GM08714 (cell line): ENCODE data around the gene SNX24.
A peak's percentile ranks its signal among the peaks of the same experiment; 100 is the strongest.

ENCODE experiments used
- H3K4me3 ChIP-seq: fragments of 200-500 bp; sonication (Bioruptor generic); 2 replicates; pipeline ENCODE4 v1.5.1; 2014; ENCODE audit warnings: mild to moderate bottlenecking, low read length, inconsistent platforms
- ZNF274 ChIP-seq: IDR thresholded peaks from 2 replicates; pipeline ENCODE4 v1.6.1; 2012; ENCODE audit warnings: mild to moderate bottlenecking, low read depth, low read length

SNX24 gene, protein sequence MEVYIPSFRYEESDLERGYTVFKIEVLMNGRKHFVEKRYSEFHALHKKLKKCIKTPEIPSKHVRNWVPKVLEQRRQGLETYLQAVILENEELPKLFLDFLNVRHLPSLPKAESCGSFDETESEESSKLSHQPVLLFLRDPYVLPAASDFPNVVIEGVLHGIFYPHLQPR

DNA sequence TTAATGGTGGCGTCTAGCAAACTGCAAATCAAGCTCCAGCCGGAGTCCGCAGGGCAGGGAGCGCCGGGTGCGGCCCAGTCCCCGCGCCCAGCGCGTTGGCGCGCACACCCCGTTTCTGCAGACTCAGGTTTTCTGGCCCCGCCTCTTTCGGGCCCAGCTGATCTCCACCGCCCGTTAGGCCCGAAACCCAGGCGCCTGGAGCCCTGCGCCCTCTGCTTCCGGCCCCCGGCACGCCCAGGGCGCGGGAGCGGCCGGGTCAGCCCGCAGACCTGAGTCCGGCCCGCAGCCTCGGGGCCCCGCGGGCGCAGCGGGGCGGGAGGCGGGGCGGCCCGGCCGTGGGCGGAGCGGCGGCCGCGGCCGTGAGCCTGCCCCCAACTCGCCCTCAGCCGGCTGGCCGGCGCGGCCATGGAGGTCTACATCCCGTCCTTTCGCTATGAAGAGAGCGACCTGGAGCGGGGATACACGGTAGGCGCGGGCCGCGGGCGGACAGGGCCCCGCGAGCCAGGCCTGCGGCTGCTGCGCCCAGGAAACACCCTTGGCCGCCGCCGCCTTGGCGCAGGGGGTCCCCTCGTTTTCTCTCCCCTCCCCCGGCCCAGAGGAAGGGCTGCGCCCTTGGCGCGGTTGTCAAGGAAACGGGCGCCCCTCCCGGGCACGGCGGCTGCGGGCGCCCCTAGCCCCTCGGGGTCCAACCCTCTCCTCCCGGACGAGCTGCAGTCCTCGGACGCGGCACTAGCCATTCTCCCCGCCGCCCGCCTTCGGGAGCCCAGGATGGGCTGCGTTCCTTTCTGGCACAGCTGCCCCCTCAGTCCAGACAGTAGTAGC is at the start of gene SNX24:
TSS of gene SNX24 (plus strand) at position 385 of the 822 bp plus-strand sequence. CDS start at position 406, 21 bp downstream.
- TF ChIP-seq ZNF274 = no peak
- H3K4me3 ChIP-seq = peak within 1 kb of the TSS; percentile 69

DNA sequence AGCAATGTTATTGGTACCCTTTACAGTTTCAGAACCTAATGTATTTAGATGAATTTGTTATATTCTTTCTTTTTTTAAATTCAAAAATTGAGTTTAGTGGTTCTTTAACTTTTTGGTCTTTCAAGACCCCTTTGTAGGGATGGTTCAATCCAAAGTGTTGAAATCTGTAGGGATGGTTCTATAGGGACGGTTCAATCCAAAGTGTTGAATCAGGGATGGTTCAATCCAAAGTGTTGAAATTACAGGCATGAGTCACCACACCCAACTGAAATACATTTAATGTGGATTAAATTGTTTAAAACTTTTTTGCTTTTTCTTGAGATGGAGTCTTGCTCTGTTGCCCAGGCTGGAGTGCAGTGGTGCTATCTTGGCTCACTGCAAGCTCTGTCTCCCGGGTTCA is 39.9 kb upstream of the SNX24 start:
- H3K4me3 ChIP-seq = no peak overlapping the region
- no peak for TF ChIP-seq ZNF274

DNA sequence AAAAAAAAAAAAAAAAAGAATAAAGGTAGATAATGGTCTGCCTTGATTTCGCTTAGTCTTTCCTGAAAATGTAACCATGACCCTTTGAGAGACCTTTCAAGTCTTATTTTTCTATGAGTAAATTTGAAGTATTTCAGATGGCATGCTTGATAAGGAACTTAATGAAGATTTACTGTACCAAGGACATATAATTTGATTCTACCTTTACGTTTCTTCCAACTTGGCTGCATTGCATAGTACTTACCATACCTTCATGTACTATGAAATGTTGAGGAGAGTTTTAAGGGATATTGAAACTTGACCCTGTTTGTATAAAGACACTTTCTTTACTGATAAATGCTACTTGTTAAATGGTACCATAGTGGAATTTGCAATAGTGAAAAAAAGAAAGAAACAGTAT is 35.0 kb upstream of the SNX24 start:
- H3K4me3 ChIP-seq = no peak overlapping the region
- no peak for TF ChIP-seq ZNF274

DNA sequence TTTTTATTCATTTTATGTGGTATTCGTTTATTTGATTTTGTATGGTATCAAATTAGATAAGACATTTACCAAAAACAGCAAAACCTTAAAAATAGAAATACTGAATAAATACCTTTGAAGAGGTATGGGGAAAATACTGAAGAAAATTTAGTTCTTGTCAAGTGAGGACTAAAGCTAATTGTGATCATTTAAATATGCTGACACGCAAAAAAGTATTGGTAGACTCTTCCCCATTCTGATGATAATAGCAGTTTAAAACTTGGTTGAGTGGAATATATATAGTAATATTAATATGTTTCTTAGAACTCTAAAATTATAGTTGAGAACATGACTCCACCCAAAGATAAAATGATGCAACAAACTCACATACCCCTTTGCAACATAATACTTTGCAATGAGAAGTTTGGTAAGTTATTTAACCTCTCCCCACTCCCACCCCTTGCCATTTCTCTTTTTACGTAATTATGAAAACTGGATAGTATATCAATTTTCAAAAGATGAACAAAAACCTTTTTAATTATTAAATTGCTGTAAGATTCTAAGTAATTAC is 30.1 kb upstream of the SNX24 start:
- no peak for TF ChIP-seq ZNF274
- H3K4me3 ChIP-seq = no peak overlapping the region

DNA sequence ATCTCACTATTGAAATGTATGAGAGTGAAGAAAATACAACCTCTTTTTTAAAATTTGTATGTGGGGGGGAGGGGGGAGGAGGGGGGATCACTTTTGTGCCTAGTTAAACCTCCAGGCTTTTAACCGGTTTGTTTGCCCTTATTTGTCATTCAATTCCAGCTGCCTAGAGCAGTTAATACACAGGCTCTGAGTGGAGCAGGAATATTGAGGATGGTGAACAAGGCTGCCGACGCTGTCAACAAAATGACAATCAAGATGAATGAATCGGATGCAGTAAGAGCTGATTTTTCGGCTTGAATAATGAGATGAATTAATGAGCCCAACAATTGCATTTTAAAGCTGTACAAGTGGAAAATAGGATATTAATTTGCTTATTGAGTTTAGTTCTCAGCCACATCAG is 28.7 kb upstream of the SNX24 start:
- no peak overlapping the region for H3K4me3 ChIP-seq
- no peak for TF ChIP-seq ZNF274

DNA sequence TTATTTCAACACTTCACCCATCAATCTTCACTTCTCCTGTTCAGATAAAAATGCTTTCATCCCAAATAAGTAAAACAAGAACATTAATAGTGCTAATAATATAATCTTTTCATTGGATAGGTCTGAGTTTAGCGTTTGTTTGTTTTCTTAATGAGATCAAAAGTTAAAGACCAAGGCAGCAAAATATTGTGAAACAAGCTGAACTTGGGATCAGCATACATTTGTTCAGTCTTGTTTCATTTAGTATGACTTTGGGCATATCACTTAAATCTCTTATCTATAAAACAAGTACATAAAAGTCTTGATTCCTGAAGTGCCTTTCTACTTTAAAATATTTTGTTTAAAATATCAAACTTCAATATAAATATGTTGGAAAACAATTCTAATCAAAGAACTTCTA is 13.4 kb upstream of the SNX24 start:
- H3K4me3 ChIP-seq = no peak overlapping the region
- no peak for TF ChIP-seq ZNF274

DNA sequence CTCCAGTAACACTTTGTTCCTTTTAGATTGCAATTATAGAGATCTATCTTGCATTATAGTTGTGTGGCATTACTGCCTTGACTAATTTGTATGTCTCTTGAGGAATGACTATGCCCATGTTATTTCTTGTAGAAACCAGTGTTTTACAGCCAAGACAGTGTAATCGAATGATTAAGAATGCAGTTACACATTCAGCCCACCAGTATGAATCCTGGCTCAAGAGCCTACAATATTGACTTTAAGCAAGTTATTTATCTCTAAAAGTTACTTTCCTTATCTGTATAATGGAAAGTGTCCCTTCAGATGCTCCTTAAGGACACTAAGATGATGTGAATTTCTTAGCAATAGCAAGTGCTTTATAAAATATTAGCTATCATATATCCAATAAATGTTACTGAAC is 9.7 kb upstream of the SNX24 start:
- no peak for TF ChIP-seq ZNF274
- H3K4me3 ChIP-seq = no peak overlapping the region

DNA sequence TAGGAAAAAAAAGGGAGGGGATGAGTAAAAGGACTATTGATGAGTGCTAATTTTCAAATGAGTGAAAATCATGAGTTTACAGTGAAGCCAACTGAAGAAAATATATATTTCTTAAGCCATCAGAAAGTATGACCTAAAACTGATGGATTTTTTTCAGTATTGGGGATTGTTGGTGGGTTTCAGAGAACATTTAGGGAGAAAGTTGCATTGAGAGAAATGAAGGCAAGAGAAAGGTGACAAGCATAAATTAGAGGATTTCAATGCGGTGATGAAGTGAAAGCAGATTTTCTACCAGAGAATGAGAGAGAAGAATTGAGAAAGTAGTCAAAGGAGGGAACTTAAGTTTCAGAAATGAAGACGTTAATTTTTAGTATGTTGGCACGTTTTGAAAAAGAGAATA is 8.5 kb upstream of the SNX24 start:
- TF ChIP-seq ZNF274 = no peak
- no peak overlapping the region for H3K4me3 ChIP-seq

DNA sequence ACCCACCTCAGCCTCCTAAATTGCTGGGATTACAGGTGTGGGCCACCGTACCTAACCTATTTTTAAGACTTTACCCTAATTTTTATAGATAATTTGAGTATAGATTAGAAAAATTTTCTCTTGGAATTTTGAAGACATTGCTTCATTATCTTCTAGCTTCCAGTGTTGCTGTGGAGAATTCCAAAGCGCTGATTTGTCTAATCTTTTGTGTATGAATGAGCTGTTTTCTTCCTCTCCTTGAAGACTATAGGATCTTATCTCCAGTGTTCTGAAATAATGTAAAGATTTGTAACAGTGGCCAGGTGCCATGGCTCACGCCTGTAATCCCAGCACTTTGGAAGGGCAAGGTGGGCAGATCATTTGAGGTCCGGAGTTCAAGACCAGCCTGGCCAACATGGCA is 5.7 kb upstream of the SNX24 start:
- no peak for TF ChIP-seq ZNF274
- no peak overlapping the region for H3K4me3 ChIP-seq

DNA sequence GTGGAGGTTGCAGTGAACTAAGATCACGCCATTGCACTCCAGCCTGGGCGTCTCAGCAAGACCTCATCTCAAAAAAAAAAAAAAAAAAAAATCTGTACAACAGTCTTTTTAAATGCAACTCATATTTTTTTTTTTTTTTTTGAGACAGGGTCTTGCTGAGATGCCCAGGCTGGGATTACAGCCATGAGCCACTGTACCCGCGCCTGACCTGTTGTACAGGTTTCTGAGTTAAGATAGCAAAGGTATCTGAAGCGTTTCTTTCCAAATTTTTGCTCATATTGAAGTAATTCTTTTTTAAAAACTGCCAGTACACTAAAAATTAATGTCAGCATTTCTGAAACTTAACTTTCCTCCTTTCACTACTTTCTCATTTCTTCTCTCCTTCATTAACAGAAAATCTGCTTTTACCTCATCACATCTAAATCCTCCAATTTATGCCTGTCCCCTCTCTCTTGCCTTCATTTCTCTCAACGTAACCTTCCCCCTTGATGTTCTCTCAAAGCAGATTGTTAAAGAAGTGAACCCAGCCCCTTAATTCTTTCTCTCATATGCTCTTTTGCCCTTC is 3.3 kb upstream of the SNX24 start:
- TF ChIP-seq ZNF274 = no peak
- H3K4me3 ChIP-seq = no peak overlapping the region

DNA sequence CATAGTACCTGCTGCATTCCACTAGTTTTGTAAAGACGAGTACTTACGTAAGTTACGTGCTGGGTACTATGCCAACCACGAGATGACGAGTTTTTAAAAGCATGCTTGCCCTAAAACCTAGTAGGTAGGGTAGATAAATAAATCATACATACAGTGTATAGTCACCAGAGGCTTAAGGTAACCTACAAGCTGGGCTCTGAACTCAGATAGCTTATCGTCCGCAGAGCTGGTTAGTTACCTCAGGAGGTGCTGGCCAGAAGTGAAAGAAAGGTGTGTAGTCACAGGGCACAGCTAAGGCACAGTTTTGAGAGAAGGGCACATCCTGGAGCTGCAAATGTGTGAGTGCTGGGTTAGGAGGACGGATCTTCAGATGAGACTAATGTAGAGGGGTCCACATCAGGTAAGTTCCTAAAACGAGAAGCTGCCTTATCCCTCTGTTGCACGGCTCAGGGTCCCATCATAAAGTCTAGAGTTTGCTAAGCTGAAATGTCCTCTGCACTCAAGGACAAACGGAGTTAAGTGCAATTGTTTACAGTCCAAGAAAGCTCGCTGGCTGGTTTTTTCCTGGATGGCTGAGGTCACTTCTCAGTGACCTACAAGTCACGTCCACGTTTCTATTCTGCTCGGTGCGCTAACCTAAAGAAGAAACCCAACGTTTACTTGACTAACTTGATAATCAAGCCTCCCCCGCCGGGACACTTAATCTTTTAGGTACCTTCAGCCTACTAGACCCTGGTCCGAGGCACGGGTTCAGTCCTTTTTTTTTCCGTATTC is 1.1 kb upstream of the SNX24 start:
- peak overlapping the region; percentile 69; the same call in 1 of the 2 replicates for H3K4me3 ChIP-seq
- no peak for TF ChIP-seq ZNF274

DNA sequence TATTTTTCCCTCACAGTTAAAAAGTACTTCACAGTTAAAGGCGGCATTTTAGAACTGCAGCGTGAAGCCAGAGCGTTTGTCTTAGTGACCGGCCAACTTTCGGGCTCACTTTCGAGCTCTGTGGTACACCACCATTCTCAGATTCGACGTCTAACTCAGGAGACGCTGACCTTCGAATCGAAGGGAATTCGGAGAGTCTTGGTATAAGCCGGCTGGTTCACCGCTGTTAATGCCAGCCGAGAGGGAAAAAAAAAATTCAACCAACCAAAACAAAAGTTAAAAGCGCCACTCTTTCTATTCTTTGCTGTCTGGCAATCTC is 544 bp upstream of the SNX24 start:
- TF ChIP-seq ZNF274 = no peak
- H3K4me3 ChIP-seq = peak overlapping the region; percentile 69

DNA sequence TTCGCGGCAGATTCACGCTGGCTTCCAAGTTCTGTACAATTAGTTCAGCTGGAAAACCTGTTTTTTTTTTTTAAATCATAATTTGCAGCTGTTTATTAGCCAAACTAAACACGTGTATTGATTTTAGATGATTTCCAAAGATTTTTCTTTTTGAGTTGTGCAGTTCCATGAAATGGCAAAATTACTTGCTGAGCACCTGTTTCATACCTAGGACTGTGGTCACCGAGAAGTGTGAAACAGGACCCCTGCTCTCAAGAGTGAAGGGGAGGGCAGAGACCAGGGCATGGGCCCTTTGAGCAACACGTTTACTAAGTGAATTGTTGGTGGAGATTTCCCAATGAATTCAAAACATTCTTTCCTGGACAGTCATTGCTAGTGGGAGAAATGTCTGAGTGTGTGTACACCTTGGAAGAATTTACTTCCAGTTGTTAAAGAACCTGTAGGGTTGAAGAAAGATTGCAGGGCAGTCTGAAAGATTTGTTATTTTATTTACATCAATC is 688 bp downstream of the SNX24 start:
- TF ChIP-seq ZNF274 = no peak
- peak overlapping the region; percentile 69 for H3K4me3 ChIP-seq

DNA sequence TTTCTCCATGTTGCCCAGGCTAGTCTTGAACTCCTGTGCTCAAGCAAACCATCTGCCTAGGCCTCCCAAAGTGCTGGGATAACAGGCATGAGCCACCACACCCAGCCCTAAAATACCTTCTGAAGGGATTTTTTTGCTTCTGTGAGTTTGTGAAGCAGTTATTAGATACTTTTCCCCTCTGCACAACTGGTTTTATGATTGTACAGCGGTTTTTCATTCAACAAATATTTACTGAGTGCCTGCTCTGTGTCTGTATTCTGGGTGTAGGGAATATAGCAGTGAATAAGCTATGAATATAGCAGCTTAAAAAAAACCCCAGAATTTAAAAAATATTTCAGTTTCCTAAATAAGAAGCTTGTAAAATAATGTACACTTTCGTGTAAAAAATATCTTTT is 2.3 kb downstream of the SNX24 start:
- H3K4me3 ChIP-seq = no peak overlapping the region
- TF ChIP-seq ZNF274 = no peak
